HepG2 (cell line): ENCODE measurements around the gene TPX2. TPM values are rescaled to one million over a fixed set of nuclear protein-coding genes. Genes with fewer than 3 reads are reported as not detected.

Experiments
- BORCS8-MEF2B ChIP-seq: sonication (generic); formaldehyde crosslinking; IDR thresholded peaks from 2 replicates; pipeline ENCODE4 v1.8.0; 2022; ENCODE audit warnings: mild to moderate bottlenecking, missing genetic modification reagents
- CREM ChIP-seq, 2 experiments: sonication (generic) in 1 of 2; formaldehyde crosslinking in 1 of 2; IDR thresholded peaks; 2 replicates each; pipeline versions ENCODE4 v1.4.0 to v1.6.1; 2016 to 2020; ENCODE audit warnings: antibody characterized with exemption in 1 of 2, mild to moderate bottlenecking in 1 of 2, missing genetic modification reagents in 1 of 2
- DZIP1 ChIP-seq: sonication (generic); formaldehyde crosslinking; IDR thresholded peaks from 2 replicates; pipeline ENCODE4 v1.5.0; 2020; ENCODE audit warnings: mild to moderate bottlenecking, missing genetic modification reagents
- GATAD1 ChIP-seq: IDR thresholded peaks from 2 replicates; pipeline ENCODE4 v1.6.1; 2016; ENCODE audit warnings: missing genetic modification reagents, missing compliant biosample characterization
- GFI1 ChIP-seq: sonication (generic); formaldehyde crosslinking; IDR thresholded peaks from 2 replicates; pipeline ENCODE4 v1.5.0; 2020; ENCODE audit warnings: missing genetic modification reagents, mild to moderate bottlenecking, borderline replicate concordance
- IKZF4 ChIP-seq: sonication (generic); formaldehyde crosslinking; IDR thresholded peaks from 2 replicates; pipeline ENCODE4 v1.5.1; 2020; ENCODE audit warnings: borderline replicate concordance, mild to moderate bottlenecking, low read depth, missing genetic modification reagents; ENCODE audit errors: not compliant biosample characterization
- KDM4B ChIP-seq: sonication (generic); formaldehyde crosslinking; IDR thresholded peaks from 2 replicates; pipeline ENCODE4 v1.4.0; 2020; ENCODE audit warnings: missing genetic modification reagents
- KDM5A ChIP-seq: fragments of 200-600 bp; sonication (generic); IDR thresholded peaks from 2 replicates; pipeline ENCODE4 v1.7.0; 2018; ENCODE audit warnings: antibody characterized with exemption, mild to moderate bottlenecking, low read length, borderline replicate concordance
- KLF9 ChIP-seq: IDR thresholded peaks from 2 replicates; pipeline ENCODE4 v1.6.1; 2016; ENCODE audit warnings: low read depth
- MATR3 ChIP-seq: sonication (generic); formaldehyde crosslinking; IDR thresholded peaks from 2 replicates; pipeline ENCODE4 v1.4.0; 2020; ENCODE audit warnings: missing genetic modification reagents
- PRPF4 ChIP-seq: fragments of 200-400 bp; formaldehyde crosslinking; IDR thresholded peaks from 2 replicates; pipeline ENCODE4 v1.6.1; 2016; ENCODE audit warnings: low read length, low read depth; ENCODE audit not compliant: poor library complexity, severe bottlenecking
- SMYD3 ChIP-seq: sonication (generic); formaldehyde crosslinking; IDR thresholded peaks from 2 replicates; pipeline ENCODE4 v1.8.1; 2023; ENCODE audit warnings: mild to moderate bottlenecking, missing genetic modification reagents
- SP4 ChIP-seq: sonication (generic); formaldehyde crosslinking; IDR thresholded peaks from 2 replicates; pipeline ENCODE4 v1.8.1; 2023; ENCODE audit warnings: mild to moderate bottlenecking, missing genetic modification reagents
- TBP ChIP-seq: sonication (generic); formaldehyde crosslinking; IDR thresholded peaks from 2 replicates; pipeline ENCODE4 v1.5.0; 2020; ENCODE audit warnings: missing genetic modification reagents
- TFE3 ChIP-seq: IDR thresholded peaks from 2 replicates; pipeline ENCODE4 v1.6.1; 2016
- ZBTB44 ChIP-seq: sonication (generic); formaldehyde crosslinking; IDR thresholded peaks from 2 replicates; pipeline ENCODE4 v1.4.0; 2020; ENCODE audit warnings: missing genetic modification reagents
- ZFP36 ChIP-seq: fragments of 150-350 bp; IDR thresholded peaks from 2 replicates; pipeline ENCODE4 v1.6.1; 2018; ENCODE audit warnings: borderline replicate concordance, low read length, low read depth; ENCODE audit not compliant: partially characterized antibody
- ZNF20 ChIP-seq: sonication (generic); formaldehyde crosslinking; IDR thresholded peaks from 2 replicates; pipeline ENCODE4 v1.4.0; 2020; ENCODE audit warnings: mild to moderate bottlenecking, moderate library complexity, missing genetic modification reagents
- ZNF275 ChIP-seq: sonication (generic); formaldehyde crosslinking; IDR thresholded peaks from 2 replicates; pipeline ENCODE4 v1.8.0; 2022; ENCODE audit warnings: missing genetic modification reagents, mild to moderate bottlenecking, inconsistent platforms, borderline replicate concordance
- ZNF543 ChIP-seq: sonication (generic); formaldehyde crosslinking; IDR thresholded peaks from 2 replicates; pipeline ENCODE4 v1.4.0; 2020; ENCODE audit warnings: mild to moderate bottlenecking, missing genetic modification reagents
- ZNF546 ChIP-seq: sonication (generic); formaldehyde crosslinking; conservative IDR thresholded peaks from 2 replicates; pipeline ENCODE4 v1.8.1; 2023; ENCODE audit warnings: mild to moderate bottlenecking, missing genetic modification reagents
- ZNF660 ChIP-seq: sonication (generic); formaldehyde crosslinking; IDR thresholded peaks from 2 replicates; pipeline ENCODE4 v1.5.1; 2020; ENCODE audit warnings: mild to moderate bottlenecking, low read depth, missing genetic modification reagents, borderline replicate concordance
- ZNF703 ChIP-seq: sonication (generic); formaldehyde crosslinking; IDR thresholded peaks from 2 replicates; pipeline ENCODE4 v1.5.1; 2020; ENCODE audit warnings: missing genetic modification reagents, mild to moderate bottlenecking, moderate library complexity, borderline replicate concordance
- ZNF782 ChIP-seq: sonication (generic); formaldehyde crosslinking; IDR thresholded peaks from 2 replicates; pipeline ENCODE4 v1.4.0; 2020; ENCODE audit warnings: missing genetic modification reagents, mild to moderate bottlenecking, borderline replicate concordance
- polyA plus RNA-seq, 8 experiments: library from polyadenylated mRNA; depleted of rRNA in 3 of 8; stranded (reverse) in 7 of 8; unstranded in 1 of 8; fragments of >200 nt; fragmentation: Illumina TruSeq in 4 of 8; extraction: Trizol in 4 of 8; gene quantifications; 2 replicates each; pipeline versions ENCODE4 v1.2.1 to v1.2.3, GENCODE V29; 2011 to 2016; ENCODE audit warnings: low read depth in 4 of 8, missing spikeins in 1 of 8, mixed read lengths in 1 of 8; ENCODE audit not compliant: insufficient read depth in 1 of 8
- total RNA-seq, 5 experiments: library from RNA; depleted of rRNA; stranded (reverse); fragments of >200 nt; fragmentation: Illumina TruSeq; extraction: Trizol; gene quantifications; 2 replicates each; pipeline ENCODE4 v1.2.3, GENCODE V29; 2016; ENCODE audit warnings: low read depth in 1 of 5

Gene TPX2
- total and polyA plus RNA-seq, 2 of the 13 experiments (the other 11 are each of a cell fraction or from before 2014, with no cell fraction given) = 34.3 to 124 TPM

- TF ChIP-seq DZIP1 (CRISPR knock-in tag) = no peak
- TF ChIP-seq PRPF4 = no peak
- TF ChIP-seq ZFP36 = no peak
- TF ChIP-seq ZNF703 (CRISPR knock-in tag) = no peak
- no peak for TF ChIP-seq ZNF782 (CRISPR knock-in tag)
- TF ChIP-seq KLF9 = no peak
- TF ChIP-seq GFI1 (CRISPR knock-in tag) = no peak
- no peak for TF ChIP-seq KDM4B
- no peak for TF ChIP-seq ZBTB44 (CRISPR knock-in tag)
- TF ChIP-seq ZNF660 (CRISPR knock-in tag) = no peak
- no peak for TF ChIP-seq KDM5A
- no peak for TF ChIP-seq TBP (CRISPR knock-in tag)
- no peak for TF ChIP-seq ZNF543 (CRISPR knock-in tag)
- TF ChIP-seq ZNF20 (CRISPR knock-in tag) = 0 out of 2 replicates have a peak, but pooled peaks have one; percentile 61
- TF ChIP-seq TFE3 (CRISPR knock-in tag) = no peak
- TF ChIP-seq SP4 = no peak
- TF ChIP-seq CREM (IDR thresholded peaks at IDR 0.05) = peak; percentile 27; the same call in 1 of the 2 replicates
- no peak for TF ChIP-seq CREM (CRISPR knock-in tag; IDR thresholded peaks at IDR 0.05)
- 0 out of 2 replicates have a peak, but pooled peaks have one; percentile 5 for TF ChIP-seq ZNF546 (CRISPR knock-in tag)
- no peak for TF ChIP-seq SMYD3 (CRISPR knock-in tag)
- TF ChIP-seq IKZF4 (CRISPR knock-in tag) = no peak
- TF ChIP-seq BORCS8-MEF2B (CRISPR knock-in tag) = no peak
- no peak for TF ChIP-seq MATR3 (CRISPR knock-in tag)
- no peak for TF ChIP-seq GATAD1 (CRISPR knock-in tag)
- TF ChIP-seq ZNF275 = no peak
These were observed 1.1 kb downstream of the TPX2 start (continued) for GRCh38 chr20:31740208-31740607.
